H1 (cell line): Measurements from ENCODE around the gene ACSL6.

Experiments
- CTCF ChIP-seq, 3 experiments: IDR thresholded peaks; 1 replicate in 2 of 3; 2 replicates in 1 of 3; pipeline versions ENCODE4 v1.5.1 to v1.6.1; 2011; ENCODE audit warnings: low read length in 3 of 3, mild to moderate bottlenecking in 3 of 3, inconsistent platforms in 2 of 3, low read depth in 1 of 3, moderate library complexity in 1 of 3; ENCODE audit not compliant: insufficient read depth in 1 of 3; ENCODE audit errors: control extremely low read depth in 1 of 3
- EZH2 ChIP-seq: fragments of 200-600 bp; sonication (generic); IDR thresholded peaks from 2 replicates; pipeline ENCODE4 v1.7.1; 2012; ENCODE audit warnings: low read depth, mild to moderate bottlenecking, moderate library complexity, low read length, inconsistent platforms; ENCODE audit not compliant: severe bottlenecking
- RAD21 ChIP-seq, 2 experiments: IDR thresholded peaks in 1 of 2; conservative IDR thresholded peaks in 1 of 2; 2 replicates each; pipeline ENCODE4 v1.6.1; 2011; ENCODE audit warnings: low read depth in 2 of 2, low read length in 2 of 2, improper control_type of control experiment in 1 of 2, inconsistent platforms in 1 of 2, mild to moderate bottlenecking in 1 of 2, moderate library complexity in 1 of 2
- SRF ChIP-seq: IDR thresholded peaks from 2 replicates; pipeline ENCODE4 v1.6.1; 2011; ENCODE audit warnings: mild to moderate bottlenecking, low read depth, low read length, moderate library complexity
- TCF12 ChIP-seq: IDR thresholded peaks from 2 replicates; pipeline ENCODE4 v1.6.1; 2011; ENCODE audit warnings: low read depth, mild to moderate bottlenecking, low read length

- TF ChIP-seq EZH2, result no peak
- no peak for TF ChIP-seq TCF12
- no peak for TF ChIP-seq CTCF (IDR thresholded peaks at IDR 0.05; ENCODE audit: control extremely low read depth in 1 of 3, insufficient read depth in 1 of 3, low read depth in 1 of 3, low read length in 3 of 3)
- no peak for TF ChIP-seq RAD21 (IDR thresholded peaks at IDR 0.05 in 1 of 2, conservative IDR thresholded peaks at IDR 0.05 in 1 of 2; ENCODE audit: low read depth in 2 of 2, low read length in 2 of 2)
- TF ChIP-seq SRF, result no peak
These were observed 52.3 kb downstream of the ACSL6 start for GRCh38 chr5:131959136-131959535.
